Thoracic aorta (tissue), 2 donors: ENCODE results near the gene DMD. TPM values are rescaled to one million over a fixed set of nuclear protein-coding genes. Genes with fewer than 3 reads are reported as not detected.

Experiments
- ATAC-seq: fragments of 150-250 bp; one replicate; pipeline ENCODE4 v1.8.0; 2017; ENCODE audit warnings: low read depth; ENCODE audit not compliant: insufficient number of reproducible peaks, low FRiP score
- DNase-seq: peaks from one replicate; pipeline ENCODE4 v3.0.0-alpha.2; 2020; ENCODE audit warnings: low spot score
- H3K27ac ChIP-seq, 2 donors: fragments of 200-600 bp; sonication (generic); 1 replicate in 1 of 2; 2 replicates in 1 of 2; pipeline ENCODE4 v1.5.1; 2016; ENCODE audit warnings: mild to moderate bottlenecking in 2 of 2, moderate library complexity in 2 of 2
- H3K27me3 ChIP-seq: fragments of 200-600 bp; sonication (generic); replicated peaks from 2 replicates; pipeline ENCODE4 v1.6.0; 2016; ENCODE audit warnings: mild to moderate bottlenecking; ENCODE audit not compliant: insufficient read depth
- H3K36me3 ChIP-seq: fragments of 200-600 bp; sonication (generic); one replicate; pipeline ENCODE4 v1.5.1; 2016
- H3K4me1 ChIP-seq, 2 donors: fragments of 200-600 bp; sonication (generic); 1 replicate in 1 of 2; 2 replicates in 1 of 2; pipeline versions ENCODE4 v1.5.1 to v1.6.0; 2016; ENCODE audit warnings: low read depth in 2 of 2, mild to moderate bottlenecking in 1 of 2; ENCODE audit not compliant: control insufficient read depth in 1 of 2
- H3K4me3 ChIP-seq: fragments of 200-600 bp; sonication (generic); 2 replicates; pipeline ENCODE4 v1.5.1; 2016; ENCODE audit warnings: mild to moderate bottlenecking
- H3K9me3 ChIP-seq: fragments of 200-600 bp; sonication (generic); 2 replicates; pipeline ENCODE4 v1.5.1; 2016
- CTCF ChIP-seq: fragments of 200-600 bp; sonication (generic); IDR thresholded peaks from one replicate; pipeline ENCODE4 v1.5.1; 2019; ENCODE audit warnings: antibody characterized with exemption
- total RNA-seq, 2 donors: library from RNA; depleted of rRNA; stranded (reverse); fragments of >200 nt; gene quantifications; one replicate each; pipeline versions ENCODE4 v1.1.0 to v1.2.3, GENCODE V29; 2016

Gene DMD
- total RNA-seq, 2 donors from 2014 or later: 224 to 233 TPM

GRCh38 chrX:31705816-31706215, 1505.5 kb downstream of the DMD start:
- no peak overlapping the region for H3K4me3 ChIP-seq
- peaks cover 3 to 7% of the 10 kb centered on the region in 2 donors for H3K4me1 ChIP-seq
- no peaks in the 10 kb centered on the region for H3K27me3 ChIP-seq
- DNase-seq (no peak), ATAC-seq (no peak)
- TF ChIP-seq CTCF: no peak
- no peaks in the 10 kb centered on the region for H3K9me3 ChIP-seq
- H3K36me3 ChIP-seq: no peaks in the 10 kb centered on the region
- H3K27ac ChIP-seq: no peak overlapping the region

GRCh38 chrX:31704938-31705337, 1506.4 kb downstream of the DMD start:
- no peak for TF ChIP-seq CTCF
- no peaks in the 10 kb centered on the region for H3K36me3 ChIP-seq
- H3K27me3 ChIP-seq: no peaks in the 10 kb centered on the region
- H3K27ac ChIP-seq: no peak overlapping the region
- no peaks in the 10 kb centered on the region for H3K9me3 ChIP-seq
- DNase-seq: no peak
- no peak overlapping the region for H3K4me3 ChIP-seq
- peaks cover 3 to 7% of the 10 kb centered on the region in 2 donors for H3K4me1 ChIP-seq
- ATAC-seq: no peak

- no peak for DNase-seq
- H3K4me1 ChIP-seq: peaks cover 3 to 6% of the 10 kb centered on the region in 2 donors
- H3K9me3 ChIP-seq: no peaks in the 10 kb centered on the region
- TF ChIP-seq CTCF: no peak
- H3K27me3 ChIP-seq: no peaks in the 10 kb centered on the region
- no peaks in the 10 kb centered on the region for H3K36me3 ChIP-seq
- no peak overlapping the region for H3K27ac ChIP-seq
- no peak for ATAC-seq
- H3K4me3 ChIP-seq: no peak overlapping the region
Observed at GRCh38 chrX:31702222-31702621, 1509.1 kb downstream of the DMD start.

- no peak for ATAC-seq
- no peak overlapping the region for H3K4me3 ChIP-seq
- no peak for DNase-seq
- H3K9me3 ChIP-seq: no peaks in the 10 kb centered on the region
- no peak overlapping the region for H3K27ac ChIP-seq
- no peaks in the 10 kb centered on the region for H3K27me3 ChIP-seq
- no peak for TF ChIP-seq CTCF
- no peaks in the 10 kb centered on the region for H3K36me3 ChIP-seq
- H3K4me1 ChIP-seq: no peaks in the 10 kb centered on the region
Observed at GRCh38 chrX:31697294-31697916, 1513.9 kb downstream of the DMD start.

- Histone ChIP-seq H3K27ac (no peak overlapping the region), H3K4me1 (no peaks in the 10 kb centered on the region), H3K4me3 (no peak overlapping the region), H3K36me3 (no peaks in the 10 kb centered on the region), H3K27me3 (no peaks in the 10 kb centered on the region), H3K9me3 (no peaks in the 10 kb centered on the region)
- DNase-seq (no peak), ATAC-seq (no peak)
- TF ChIP-seq CTCF: no peak
Observed at GRCh38 chrX:31679861-31680260, 1531.5 kb downstream of the DMD start.
